KMS-11 (cell line): ENCODE data around the gene RNF13.

Experiments used
- H2AFZ ChIP-seq: fragments of 200-600 bp; sonication (generic); 2 replicates; pipeline ENCODE4 v1.6.1; 2016; ENCODE audit warnings: antibody characterized with exemption, mixed run types, low read depth
- H3K27ac ChIP-seq: fragments of 200-600 bp; sonication (generic); 2 replicates; pipeline ENCODE4 v1.6.1; 2016; ENCODE audit warnings: mild to moderate bottlenecking, mixed run types
- H3K27me3 ChIP-seq: fragments of 200-600 bp; sonication (generic); 2 replicates; pipeline ENCODE4 v1.6.1; 2017; ENCODE audit warnings: mild to moderate bottlenecking, low read depth, mixed run types, moderate library complexity; ENCODE audit not compliant: insufficient read depth
- H3K36me3 ChIP-seq: fragments of 200-600 bp; sonication (generic); 2 replicates; pipeline ENCODE4 v1.6.1; 2017; ENCODE audit warnings: mild to moderate bottlenecking, mixed run types; ENCODE audit not compliant: insufficient read depth
- H3K4me1 ChIP-seq: fragments of 200-600 bp; sonication (generic); 2 replicates; pipeline ENCODE4 v1.6.1; 2016; ENCODE audit warnings: mild to moderate bottlenecking, low read depth, mixed run types; ENCODE audit not compliant: poor library complexity, severe bottlenecking
- H3K4me2 ChIP-seq: fragments of 200-600 bp; sonication (generic); 2 replicates; pipeline ENCODE4 v1.7.0; 2016; ENCODE audit warnings: mild to moderate bottlenecking, mixed run types
- H3K4me3 ChIP-seq: fragments of 200-600 bp; sonication (generic); IDR thresholded peaks from 2 replicates; pipeline ENCODE4 v1.6.1; 2017; ENCODE audit warnings: low read depth, low read length, mixed read lengths; ENCODE audit not compliant: insufficient read depth
- H3K79me2 ChIP-seq: fragments of 200-600 bp; sonication (generic); 2 replicates; pipeline ENCODE4 v1.6.1; 2016; ENCODE audit warnings: low read depth, mixed run types; ENCODE audit not compliant: insufficient read depth
- H3K9ac ChIP-seq: fragments of 200-600 bp; sonication (generic); 2 replicates; pipeline ENCODE4 v1.6.1; 2016; ENCODE audit warnings: mild to moderate bottlenecking, mixed run types
- H4K20me1 ChIP-seq: fragments of 200-600 bp; sonication (generic); 2 replicates; pipeline ENCODE4 v1.6.1; 2016; ENCODE audit warnings: mild to moderate bottlenecking, mixed run types; ENCODE audit not compliant: insufficient read depth
- CTCF ChIP-seq: fragments of 200-600 bp; sonication (generic); conservative IDR thresholded peaks from 2 replicates; pipeline ENCODE4 v1.6.1; 2017; ENCODE audit warnings: low read depth, mild to moderate bottlenecking, antibody characterized with exemption, low read length, moderate library complexity, mixed read lengths

The RNF13 gene

GRCh38 chr3:149886957-149887356, 73.9 kb downstream of the RNF13 start:
- H3K27me3 ChIP-seq = no peaks in the 10 kb centered on the region
- H3K79me2 ChIP-seq = no peaks in the 10 kb centered on the region
- no peaks in the 10 kb centered on the region for H4K20me1 ChIP-seq
- H3K36me3 ChIP-seq = no peaks in the 10 kb centered on the region
- no peak overlapping the region for H3K9ac ChIP-seq
- no peak for TF ChIP-seq CTCF
- H2AFZ ChIP-seq = no peak overlapping the region
- peaks cover 7% of the 10 kb centered on the region for H3K4me1 ChIP-seq
- H3K27ac ChIP-seq = no peak overlapping the region
- H3K4me3 ChIP-seq = no peak overlapping the region
- H3K4me2 ChIP-seq = no peak overlapping the region

GRCh38 chr3:149891621-149892020, 78.6 kb downstream of the RNF13 start:
- no peak for TF ChIP-seq CTCF
- Histone ChIP-seq H3K4me3 (no peak overlapping the region), H3K79me2 (no peaks in the 10 kb centered on the region), H3K27ac (no peak overlapping the region), H3K27me3 (no peaks in the 10 kb centered on the region), H4K20me1 (no peaks in the 10 kb centered on the region), H3K36me3 (no peaks in the 10 kb centered on the region), H2AFZ (no peak overlapping the region), H3K4me2 (no peak overlapping the region), H3K4me1 (no peaks in the 10 kb centered on the region), H3K9ac (no peak overlapping the region)

- Histone ChIP-seq H3K27me3 (no peaks in the 10 kb centered on the region), H3K4me2 (no peak overlapping the region), H3K4me3 (no peak overlapping the region), H2AFZ (no peak overlapping the region), H3K9ac (no peak overlapping the region), H3K79me2 (no peaks in the 10 kb centered on the region), H3K4me1 (no peaks in the 10 kb centered on the region), H4K20me1 (no peaks in the 10 kb centered on the region), H3K36me3 (no peaks in the 10 kb centered on the region), H3K27ac (no peak overlapping the region)
- TF ChIP-seq CTCF = no peak
Observed at GRCh38 chr3:149892371-149892770, 79.4 kb downstream of the RNF13 start.

- Histone ChIP-seq H3K4me2 (no peak overlapping the region), H3K4me3 (no peak overlapping the region), H3K36me3 (no peaks in the 10 kb centered on the region), H2AFZ (no peak overlapping the region), H3K4me1 (no peaks in the 10 kb centered on the region), H4K20me1 (no peaks in the 10 kb centered on the region), H3K79me2 (no peaks in the 10 kb centered on the region), H3K27ac (no peak overlapping the region), H3K27me3 (no peaks in the 10 kb centered on the region), H3K9ac (no peak overlapping the region)
- TF ChIP-seq CTCF = no peak
Observed at GRCh38 chr3:149894205-149894604, 81.2 kb downstream of the RNF13 start.

GRCh38 chr3:149895339-149895738, 82.3 kb downstream of the RNF13 start:
- no peaks in the 10 kb centered on the region for H4K20me1 ChIP-seq
- H3K36me3 ChIP-seq = no peaks in the 10 kb centered on the region
- no peak overlapping the region for H2AFZ ChIP-seq
- no peaks in the 10 kb centered on the region for H3K79me2 ChIP-seq
- no peak overlapping the region for H3K4me3 ChIP-seq
- no peak for TF ChIP-seq CTCF
- H3K27ac ChIP-seq = no peak overlapping the region
- no peaks in the 10 kb centered on the region for H3K4me1 ChIP-seq
- no peak overlapping the region for H3K9ac ChIP-seq
- H3K27me3 ChIP-seq = no peaks in the 10 kb centered on the region
- H3K4me2 ChIP-seq = no peak overlapping the region
